Measurements from ENCODE around the gene PRMT2.
"Not testable (repeated sequence)": the region's sequence is repeated elsewhere in the genome, so short reads cannot be mapped to it uniquely, and the experiment has no call there.

PRMT2 gene

GRCh38 chr21:46674430-46675007 lies 39.0 kb downstream of the PRMT2 start:
- peaks cover 40% of the 10 kb centered on the region for H3K27me3 ChIP-seq
- H3K9me3 ChIP-seq, result no peaks in the 10 kb centered on the region
- no peaks in the 10 kb centered on the region for H3K4me1 ChIP-seq (ENCODE audit: control insufficient read depth in 1 of 2, insufficient read depth in 1 of 2, low read depth in 1 of 2, low read length in 1 of 2)
- no peak overlapping the region for H3K4me3 ChIP-seq (ENCODE audit: low read depth in 1 of 2, low read length in 1 of 2)
- no peaks in the 10 kb centered on the region for H3K36me3 ChIP-seq
- no peak overlapping the region for H3K27ac ChIP-seq
- no peak for TF ChIP-seq CTCF (IDR thresholded peaks at IDR 0.05)

GRCh38 chr21:46675595-46676280 lies 40.3 kb downstream of the PRMT2 start:
- Histone ChIP-seq H3K4me1 (ENCODE audit: control insufficient read depth in 1 of 2, insufficient read depth in 1 of 2, low read depth in 1 of 2, low read length in 1 of 2) (no peaks in the 10 kb centered on the region), H3K27ac (no peak overlapping the region), H3K36me3 (no peaks in the 10 kb centered on the region), H3K9me3 (no peaks in the 10 kb centered on the region), H3K4me3 (ENCODE audit: low read depth in 1 of 2, low read length in 1 of 2) (no peak overlapping the region), H3K27me3 (peaks cover 40% of the 10 kb centered on the region)
- no peak for TF ChIP-seq CTCF (IDR thresholded peaks at IDR 0.05)

- not testable (repeated sequence) for H3K36me3 ChIP-seq; H3K4me3 ChIP-seq (ENCODE audit: low read depth in 1 of 2, low read length in 1 of 2); H3K4me1 ChIP-seq (ENCODE audit: control insufficient read depth in 1 of 2, insufficient read depth in 1 of 2, low read depth in 1 of 2, low read length in 1 of 2); H3K27ac ChIP-seq; H3K9me3 ChIP-seq
- peaks cover 40% of the 10 kb centered on the region for H3K27me3 ChIP-seq
Measured at GRCh38 chr21:46676542-46676941, 41.1 kb downstream of the PRMT2 start.

- H3K9me3 ChIP-seq; H3K4me1 ChIP-seq (ENCODE audit: control insufficient read depth in 1 of 2, insufficient read depth in 1 of 2, low read depth in 1 of 2, low read length in 1 of 2); H3K4me3 ChIP-seq (ENCODE audit: low read depth in 1 of 2, low read length in 1 of 2); H3K27ac ChIP-seq; H3K36me3 ChIP-seq: not testable (repeated sequence)
- peaks cover 32% of the 10 kb centered on the region for H3K27me3 ChIP-seq
Measured at GRCh38 chr21:46681593-46681992, 46.1 kb downstream of the PRMT2 start.

GRCh38 chr21:46698652-46699051 lies 63.2 kb downstream of the PRMT2 start:
- H3K27ac ChIP-seq; H3K4me1 ChIP-seq (ENCODE audit: control insufficient read depth in 1 of 2, insufficient read depth in 1 of 2, low read depth in 1 of 2, low read length in 1 of 2); H3K27me3 ChIP-seq; H3K9me3 ChIP-seq; H3K4me3 ChIP-seq (ENCODE audit: low read depth in 1 of 2, low read length in 1 of 2); H3K36me3 ChIP-seq: not testable (repeated sequence)

- H3K27ac ChIP-seq; H3K4me3 ChIP-seq (ENCODE audit: low read depth in 1 of 2, low read length in 1 of 2); H3K36me3 ChIP-seq; H3K9me3 ChIP-seq; H3K4me1 ChIP-seq (ENCODE audit: control insufficient read depth in 1 of 2, insufficient read depth in 1 of 2, low read depth in 1 of 2, low read length in 1 of 2); H3K27me3 ChIP-seq: not testable (repeated sequence)
Measured at GRCh38 chr21:46699104-46699503, 63.6 kb downstream of the PRMT2 start.
